BE2C (cell line): ENCODE data around the gene PCSK5.

Experiments
- DNase-seq: peaks from one replicate; pipeline ENCODE4 v3.0.0-alpha.2; 2020
- H3K27me3 ChIP-seq: fragments of 250-450 bp; sonication (Bioruptor Pico); 2 replicates; pipeline ENCODE4 v1.5.1; 2020; ENCODE audit warnings: mild to moderate bottlenecking
- H3K36me3 ChIP-seq: fragments of 250-450 bp; sonication (Bioruptor Pico); 2 replicates; pipeline ENCODE4 v1.5.1; 2020; ENCODE audit warnings: mild to moderate bottlenecking
- H3K4me1 ChIP-seq: fragments of 250-450 bp; sonication (Bioruptor Pico); 2 replicates; pipeline ENCODE4 v1.5.1; 2020
- H3K4me3 ChIP-seq: 2 replicates; pipeline ENCODE4 v1.5.1; 2011; ENCODE audit warnings: low read depth, low read length
- H3K9me3 ChIP-seq: fragments of 250-450 bp; sonication (Bioruptor Pico); 2 replicates; pipeline ENCODE4 v1.5.1; 2020
- CTCF ChIP-seq: IDR thresholded peaks from 2 replicates; pipeline ENCODE4 v1.5.1; 2012; ENCODE audit warnings: mild to moderate bottlenecking, low read depth, low read length

The PCSK5 gene

DNA sequence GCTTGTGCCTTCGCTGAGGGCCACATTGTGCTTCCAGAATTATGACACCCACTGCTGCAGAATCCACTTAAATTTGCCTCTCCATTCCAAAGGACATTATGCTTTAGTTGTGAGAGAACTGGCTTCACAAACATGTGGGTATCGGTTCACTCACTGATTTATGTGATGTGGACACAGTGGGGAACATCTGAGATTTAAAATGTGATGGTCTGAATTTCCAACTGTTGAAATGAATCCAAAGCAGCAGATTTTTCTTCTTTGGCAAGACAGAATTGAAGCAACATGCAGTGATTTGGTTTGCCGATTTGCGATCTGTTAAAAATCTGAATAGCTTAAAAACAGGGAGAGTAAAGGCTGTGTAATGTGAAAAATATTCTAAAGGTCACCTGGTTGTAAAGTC is 20.3 kb downstream of the PCSK5 start:
- no peaks in the 10 kb centered on the region; the same call in 1 of the 2 replicates for H3K27me3 ChIP-seq
- H3K9me3 ChIP-seq, result no peaks in the 10 kb centered on the region
- H3K36me3 ChIP-seq, result no peaks in the 10 kb centered on the region
- H3K4me3 ChIP-seq, result no peak overlapping the region
- no peak for DNase-seq
- H3K4me1 ChIP-seq, result no peaks in the 10 kb centered on the region
- no peak for TF ChIP-seq CTCF

DNA sequence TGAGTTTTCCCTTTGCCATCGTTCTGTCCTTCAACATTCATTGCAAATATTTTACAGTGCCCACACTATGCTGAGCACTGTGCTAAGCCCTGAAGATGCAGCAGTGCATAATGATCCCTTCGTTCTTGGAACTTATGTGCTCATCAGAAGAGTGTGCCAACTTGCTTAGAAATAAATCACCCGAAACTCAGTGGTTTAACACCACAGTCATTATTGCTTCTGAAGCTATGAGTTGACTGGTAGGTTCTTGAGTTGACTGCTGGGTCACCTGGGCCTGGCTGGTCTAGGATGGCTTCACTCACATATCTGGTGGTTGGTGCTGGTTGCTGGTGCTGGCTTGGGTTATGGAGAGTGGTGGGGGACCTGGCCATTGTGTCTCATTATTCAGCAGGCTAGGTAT is 20.9 kb downstream of the PCSK5 start:
- no peak for DNase-seq
- TF ChIP-seq CTCF, result no peak
- Histone ChIP-seq H3K4me1 (no peaks in the 10 kb centered on the region), H3K4me3 (no peak overlapping the region), H3K9me3 (no peaks in the 10 kb centered on the region), H3K36me3 (no peaks in the 10 kb centered on the region), H3K27me3 (peaks cover 4% of the 10 kb centered on the region)

DNA sequence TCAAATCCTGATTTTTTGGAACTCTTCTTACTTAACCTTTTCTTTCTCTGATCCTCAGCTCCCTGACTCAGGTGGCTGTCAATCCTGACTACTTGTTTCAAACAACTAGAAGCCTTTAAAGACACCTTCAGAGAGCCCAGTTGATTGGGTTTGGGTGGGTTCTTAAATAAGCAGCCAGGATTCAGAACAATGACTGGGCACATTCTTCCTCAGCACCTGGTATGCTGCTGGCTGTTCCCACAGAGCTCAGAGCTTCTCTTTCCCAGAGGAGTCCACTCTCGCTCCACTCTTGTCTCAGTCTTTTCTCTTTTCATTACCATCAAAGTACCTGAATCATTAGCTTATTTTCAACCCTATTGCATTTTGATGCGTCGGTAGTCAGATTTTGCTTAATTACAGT is 22.5 kb downstream of the PCSK5 start:
- H3K4me3 ChIP-seq, result no peak overlapping the region
- no peak for TF ChIP-seq CTCF
- H3K9me3 ChIP-seq, result no peaks in the 10 kb centered on the region
- no peaks in the 10 kb centered on the region for H3K36me3 ChIP-seq
- DNase-seq, result no peak
- peaks cover 5% of the 10 kb centered on the region for H3K27me3 ChIP-seq
- no peaks in the 10 kb centered on the region for H3K4me1 ChIP-seq

GRCh38 chr9:75914002-75914401 is 23.5 kb downstream of the PCSK5 start:
- no peaks in the 10 kb centered on the region for H3K9me3 ChIP-seq
- no peaks in the 10 kb centered on the region for H3K36me3 ChIP-seq
- peaks cover 5% of the 10 kb centered on the region for H3K27me3 ChIP-seq
- no peak for DNase-seq
- H3K4me1 ChIP-seq, result no peaks in the 10 kb centered on the region
- no peak for TF ChIP-seq CTCF
- no peak overlapping the region for H3K4me3 ChIP-seq

- H3K4me1 ChIP-seq, result no peaks in the 10 kb centered on the region
- no peak for DNase-seq
- no peaks in the 10 kb centered on the region for H3K36me3 ChIP-seq
- H3K27me3 ChIP-seq, result peaks cover 5% of the 10 kb centered on the region
- no peak overlapping the region for H3K4me3 ChIP-seq
- H3K9me3 ChIP-seq, result no peaks in the 10 kb centered on the region
- TF ChIP-seq CTCF, result no peak
Observed at GRCh38 chr9:75914883-75915452, 24.5 kb downstream of the PCSK5 start.

DNA sequence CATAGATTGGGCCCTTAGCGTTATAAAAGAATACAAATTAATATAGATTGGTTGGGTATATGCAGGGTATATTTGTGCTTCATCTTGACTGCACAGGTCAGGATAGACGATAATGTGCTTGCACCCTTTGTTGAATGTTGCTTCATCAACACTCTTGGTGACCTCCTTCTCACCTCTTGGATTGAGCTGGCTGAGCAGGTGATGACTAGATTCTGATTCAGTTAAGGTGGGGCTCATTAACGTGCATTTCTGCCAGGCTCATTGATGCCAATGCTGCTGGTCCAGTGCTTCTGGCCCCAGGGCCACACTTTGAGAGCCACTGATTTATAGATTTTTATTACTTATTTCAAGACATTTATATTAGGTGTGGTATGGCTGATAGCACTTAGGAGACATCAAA is 27.7 kb downstream of the PCSK5 start:
- H3K27me3 ChIP-seq, result peaks cover 5% of the 10 kb centered on the region
- TF ChIP-seq CTCF, result no peak
- no peaks in the 10 kb centered on the region for H3K9me3 ChIP-seq
- H3K36me3 ChIP-seq, result no peaks in the 10 kb centered on the region
- H3K4me3 ChIP-seq, result no peak overlapping the region
- DNase-seq, result no peak
- no peaks in the 10 kb centered on the region for H3K4me1 ChIP-seq
